HepG2 (cell line): ENCODE measurements around the gene NKAIN4. TPM values are rescaled to one million over a fixed set of nuclear protein-coding genes. Genes with fewer than 3 reads are reported as not detected.

Experiments
- GABPA ChIP-seq, 2 experiments: IDR thresholded peaks; 2 replicates each; pipeline ENCODE4 v1.6.1; 2011 to 2016; ENCODE audit warnings: low read depth in 2 of 2, low read length in 1 of 2, missing biosample characterization in 1 of 2, missing genetic modification characterization in 1 of 2
- HINFP ChIP-seq: sonication (generic); formaldehyde crosslinking; IDR thresholded peaks from 2 replicates; pipeline ENCODE4 v1.4.0; 2020; ENCODE audit warnings: low read depth, mild to moderate bottlenecking, missing genetic modification reagents
- HIVEP1 ChIP-seq: sonication (generic); formaldehyde crosslinking; IDR thresholded peaks from 2 replicates; pipeline ENCODE4 v1.4.0; 2020; ENCODE audit warnings: mild to moderate bottlenecking, missing genetic modification reagents
- ISX ChIP-seq: sonication (generic); formaldehyde crosslinking; conservative IDR thresholded peaks from 2 replicates; pipeline ENCODE4 v1.5.0; 2020; ENCODE audit warnings: missing genetic modification reagents
- KAT7 ChIP-seq: IDR thresholded peaks from 2 replicates; pipeline ENCODE4 v1.6.1; 2018; ENCODE audit warnings: borderline replicate concordance, missing compliant biosample characterization
- KLF13 ChIP-seq: sonication (generic); formaldehyde crosslinking; IDR thresholded peaks from 2 replicates; pipeline ENCODE4 v1.4.0; 2020; ENCODE audit warnings: mild to moderate bottlenecking, missing genetic modification reagents
- LCORL ChIP-seq, 2 experiments: fragments of 450-650 bp in 1 of 2; sonication (generic) in 1 of 2; formaldehyde crosslinking in 1 of 2; IDR thresholded peaks; 2 replicates each; pipeline versions ENCODE4 v1.5.0 to v1.6.1; 2017 to 2020; ENCODE audit warnings: antibody characterized with exemption in 1 of 2, missing genetic modification reagents in 1 of 2
- NFE2 ChIP-seq: sonication (generic); formaldehyde crosslinking; IDR thresholded peaks from 2 replicates; pipeline ENCODE4 v1.4.0; 2020; ENCODE audit warnings: missing genetic modification reagents
- UBTF ChIP-seq: sonication (generic); formaldehyde crosslinking; IDR thresholded peaks from 2 replicates; pipeline ENCODE4 v1.4.0; 2020; ENCODE audit warnings: mild to moderate bottlenecking, missing genetic modification reagents
- ZBED4 ChIP-seq: sonication (generic); formaldehyde crosslinking; IDR thresholded peaks from 2 replicates; pipeline ENCODE4 v1.4.0; 2020; ENCODE audit warnings: missing genetic modification reagents, borderline replicate concordance
- ZBTB46 ChIP-seq: sonication (generic); formaldehyde crosslinking; IDR thresholded peaks from 2 replicates; pipeline ENCODE4 v1.4.0; 2020; ENCODE audit warnings: mild to moderate bottlenecking, missing genetic modification reagents, borderline replicate concordance
- ZNF24 ChIP-seq: fragments of 450-650 bp; IDR thresholded peaks from 2 replicates; pipeline ENCODE4 v1.6.1; 2017; ENCODE audit warnings: antibody characterized with exemption, mild to moderate bottlenecking
- ZNF350 ChIP-seq: sonication (generic); formaldehyde crosslinking; IDR thresholded peaks from 2 replicates; pipeline ENCODE4 v1.4.0; 2020; ENCODE audit warnings: mild to moderate bottlenecking, low read depth, missing genetic modification reagents, borderline replicate concordance
- ZNF549 ChIP-seq: sonication (generic); formaldehyde crosslinking; IDR thresholded peaks from 2 replicates; pipeline ENCODE4 v1.5.0; 2020; ENCODE audit warnings: missing genetic modification reagents
- polyA plus RNA-seq, 8 experiments: library from polyadenylated mRNA; depleted of rRNA in 3 of 8; stranded (reverse) in 7 of 8; unstranded in 1 of 8; fragments of >200 nt; fragmentation: Illumina TruSeq in 4 of 8; extraction: Trizol in 4 of 8; gene quantifications; 2 replicates each; pipeline versions ENCODE4 v1.2.1 to v1.2.3, GENCODE V29; 2011 to 2016; ENCODE audit warnings: low read depth in 4 of 8, missing spikeins in 1 of 8, mixed read lengths in 1 of 8; ENCODE audit not compliant: insufficient read depth in 1 of 8
- total RNA-seq, 5 experiments: library from RNA; depleted of rRNA; stranded (reverse); fragments of >200 nt; fragmentation: Illumina TruSeq; extraction: Trizol; gene quantifications; 2 replicates each; pipeline ENCODE4 v1.2.3, GENCODE V29; 2016; ENCODE audit warnings: low read depth in 1 of 5
- TF ChIP-seq, protein P1 (sequence below): sonication (generic); formaldehyde crosslinking; conservative IDR thresholded peaks from 2 replicates; pipeline ENCODE4 v1.5.0; 2020; ENCODE audit warnings: missing genetic modification reagents
- TF ChIP-seq, protein P2 (sequence below): sonication (generic); formaldehyde crosslinking; IDR thresholded peaks from 2 replicates; pipeline ENCODE4 v1.5.0; 2020; ENCODE audit warnings: missing genetic modification reagents

Gene NKAIN4
- total and polyA plus RNA-seq, 2 of the 13 experiments (the other 11 are each of a cell fraction or from before 2014, with no cell fraction given): not detected

GRCh38 chr20:63235399-63235983 is 18.8 kb downstream of the NKAIN4 start, which contains the start of gene BIRC7 (continued):
- TF ChIP-seq, protein P1, sequence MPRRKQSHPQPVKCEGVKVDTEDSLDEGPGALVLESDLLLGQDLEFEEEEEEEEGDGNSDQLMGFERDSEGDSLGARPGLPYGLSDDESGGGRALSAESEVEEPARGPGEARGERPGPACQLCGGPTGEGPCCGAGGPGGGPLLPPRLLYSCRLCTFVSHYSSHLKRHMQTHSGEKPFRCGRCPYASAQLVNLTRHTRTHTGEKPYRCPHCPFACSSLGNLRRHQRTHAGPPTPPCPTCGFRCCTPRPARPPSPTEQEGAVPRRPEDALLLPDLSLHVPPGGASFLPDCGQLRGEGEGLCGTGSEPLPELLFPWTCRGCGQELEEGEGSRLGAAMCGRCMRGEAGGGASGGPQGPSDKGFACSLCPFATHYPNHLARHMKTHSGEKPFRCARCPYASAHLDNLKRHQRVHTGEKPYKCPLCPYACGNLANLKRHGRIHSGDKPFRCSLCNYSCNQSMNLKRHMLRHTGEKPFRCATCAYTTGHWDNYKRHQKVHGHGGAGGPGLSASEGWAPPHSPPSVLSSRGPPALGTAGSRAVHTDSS (CRISPR knock-in tag): no peak
- TF ChIP-seq ZNF549 (CRISPR knock-in tag) (no peak), ZNF350 (no peak; the same call in 1 of the 2 replicates), ZBTB46 (CRISPR knock-in tag) (no peak), GABPA (IDR thresholded peaks at IDR 0.05; ENCODE audit: low read depth, low read length) (no peak), GABPA (CRISPR knock-in tag; IDR thresholded peaks at IDR 0.05; ENCODE audit: low read depth) (0 out of 2 replicates have a peak, but pooled peaks have one; percentile 5), LCORL (IDR thresholded peaks at IDR 0.05) (no peak), LCORL (CRISPR knock-in tag; IDR thresholded peaks at IDR 0.05) (0 out of 2 replicates have a peak, but pooled peaks have one; percentile 50), ZBED4 (CRISPR knock-in tag) (no peak), KLF13 (CRISPR knock-in tag) (no peak), KAT7 (CRISPR knock-in tag) (no peak), HIVEP1 (CRISPR knock-in tag) (0 out of 2 replicates have a peak, but pooled peaks have one; percentile 59), ZNF24 (no peak), NFE2 (CRISPR knock-in tag) (no peak), UBTF (no peak), ISX (CRISPR knock-in tag) (no peak), HINFP (CRISPR knock-in tag) (no peak)
- TF ChIP-seq, protein P2, sequence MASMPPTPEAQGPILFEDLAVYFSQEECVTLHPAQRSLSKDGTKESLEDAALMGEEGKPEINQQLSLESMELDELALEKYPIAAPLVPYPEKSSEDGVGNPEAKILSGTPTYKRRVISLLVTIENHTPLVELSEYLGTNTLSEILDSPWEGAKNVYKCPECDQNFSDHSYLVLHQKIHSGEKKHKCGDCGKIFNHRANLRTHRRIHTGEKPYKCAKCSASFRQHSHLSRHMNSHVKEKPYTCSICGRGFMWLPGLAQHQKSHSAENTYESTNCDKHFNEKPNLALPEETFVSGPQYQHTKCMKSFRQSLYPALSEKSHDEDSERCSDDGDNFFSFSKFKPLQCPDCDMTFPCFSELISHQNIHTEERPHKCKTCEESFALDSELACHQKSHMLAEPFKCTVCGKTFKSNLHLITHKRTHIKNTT (CRISPR knock-in tag): no peak
